MCF 10A (cell line): ENCODE data around the gene SCRT2. TPM values are rescaled to one million over a fixed set of nuclear protein-coding genes. Genes with fewer than 3 reads are reported as not detected.

Experiments
- BruUV-seq: library from RNA; stranded (reverse); fragments of 400-500 nt; replicated peaks from 2 replicates; lab custom pipeline; 2021; lab: Mats Ljungman, UMichigan
- CTCF ChIA-PET: fragments of 300-600 bp; sonication (Branson Sonifier 250); formaldehyde crosslinking; extraction: SDS; loops from one replicate; lab custom pipeline; 2021; ENCODE audit warnings: antibody characterized with exemption, inconsistent platforms; lab: Yijun Ruan, JAX
- POLR2A ChIA-PET: fragments of 300-600, 350-650 bp; sonication (Branson Sonifier 250); formaldehyde crosslinking; extraction: SDS; loops from one replicate; lab custom pipeline; 2020; ENCODE audit warnings: antibody characterized with exemption, inconsistent platforms; lab: Yijun Ruan, JAX
- DNase-seq: peaks from one replicate; pipeline ENCODE4 v3.0.0-alpha.2; 2018; ENCODE audit not compliant: unreplicated experiment
- H3K27ac Mint-ChIP-seq: one replicate; pipeline ENCODE4 v1.8.0; 2022; ENCODE audit warnings: mild to moderate bottlenecking, low read depth, mixed read lengths; ENCODE audit not compliant: unreplicated experiment
- H3K27me3 Mint-ChIP-seq: one replicate; pipeline ENCODE4 v1.8.0; 2022; ENCODE audit warnings: mixed read lengths; ENCODE audit not compliant: insufficient read depth, unreplicated experiment
- H3K36me3 Mint-ChIP-seq: one replicate; pipeline ENCODE4 v1.8.0; 2022; ENCODE audit warnings: mild to moderate bottlenecking, moderate library complexity, mixed read lengths; ENCODE audit not compliant: insufficient read depth, unreplicated experiment
- H3K4me1 Mint-ChIP-seq: one replicate; pipeline ENCODE4 v1.8.0; 2022; ENCODE audit warnings: mixed read lengths; ENCODE audit not compliant: insufficient read depth, unreplicated experiment
- H3K4me3 Mint-ChIP-seq: one replicate; pipeline ENCODE4 v1.8.0; 2022; ENCODE audit warnings: mild to moderate bottlenecking, moderate library complexity, mixed read lengths; ENCODE audit not compliant: unreplicated experiment
- H3K9me3 Mint-ChIP-seq: one replicate; pipeline ENCODE4 v1.8.0; 2022; ENCODE audit warnings: mixed read lengths; ENCODE audit not compliant: unreplicated experiment
- CTCF ChIP-seq: fragments of 200-600 bp; IDR thresholded peaks from one replicate; pipeline ENCODE4 v1.8.0; 2022; ENCODE audit warnings: antibody characterized with exemption, mild to moderate bottlenecking; ENCODE audit not compliant: unreplicated experiment
- intact Hi-C: fragments of 100-400 bp; cut with micrococcal nuclease; formaldehyde crosslinking; loops from 2 replicates; pipeline ENCODE4 v1.14.1; 2022
- total RNA-seq: library from RNA; stranded (reverse); gene quantifications from 2 replicates; pipeline ENCODE4 v1.2.3, GENCODE V29; 2022

SCRT2 gene
- total RNA-seq, 1 experiment from 2014 or later = not detected

- CTCF ChIA-PET = interaction anchor here (0.6 to 1.5 kb wide), 5 partner anchors 26 to 578 kb away, joined by 3 to 5 read pairs (median 4); partner anchors contain the start of gene SRXN1
- Mint-ChIP-seq H3K4me1 (no peaks in the 10 kb centered on the region), H3K9me3 (peaks cover 8% of the 10 kb centered on the region), H3K4me3 (no peak overlapping the region), H3K27ac (no peak overlapping the region), H3K36me3 (no peaks in the 10 kb centered on the region), H3K27me3 (peaks cover 67% of the 10 kb centered on the region)
- DNase-seq = no peak
- no TSS peak for BruUV-seq
- intact Hi-C loops = no loop called here
- POLR2A ChIA-PET = no interaction called here
- TF ChIP-seq CTCF = no peak
Observed at GRCh38 chr20:618980-619379, 56.6 kb downstream of the SCRT2 start.

GRCh38 chr20:617934-618690, 57.5 kb downstream of the SCRT2 start:
- Mint-ChIP-seq H3K27ac (no peak overlapping the region), H3K36me3 (no peaks in the 10 kb centered on the region), H3K27me3 (peaks cover 71% of the 10 kb centered on the region), H3K4me1 (no peaks in the 10 kb centered on the region), H3K4me3 (no peak overlapping the region), H3K9me3 (peaks cover 8% of the 10 kb centered on the region)
- no peak for DNase-seq
- BruUV-seq = no TSS peak
- TF ChIP-seq CTCF = no peak
- intact Hi-C loops = no loop called here
- CTCF ChIA-PET = interaction anchor here (0.6 to 1.5 kb wide), 6 partner anchors 23 to 579 kb away, joined by 3 to 5 read pairs (median 4); no protein-coding TSS in a partner anchor
- POLR2A ChIA-PET = interaction anchor here (0.6 kb wide), 1 partner anchor 69 kb away, joined by 3 read pairs; no protein-coding TSS in a partner anchor

- POLR2A ChIA-PET = no interaction called here
- CTCF ChIA-PET = interaction anchor here (0.6 kb wide), 1 partner anchor 141 kb away, joined by 4 read pairs; no protein-coding TSS in a partner anchor
- H3K36me3 Mint-ChIP-seq = no peaks in the 10 kb centered on the region
- DNase-seq = no peak
- no peak overlapping the region for H3K4me3 Mint-ChIP-seq
- BruUV-seq = no TSS peak
- peaks cover 72% of the 10 kb centered on the region for H3K27me3 Mint-ChIP-seq
- peaks cover 8% of the 10 kb centered on the region for H3K9me3 Mint-ChIP-seq
- intact Hi-C loops = no loop called here
- TF ChIP-seq CTCF = no peak
- no peak overlapping the region for H3K27ac Mint-ChIP-seq
- no peaks in the 10 kb centered on the region for H3K4me1 Mint-ChIP-seq
Observed at GRCh38 chr20:615514-615913, 60.1 kb downstream of the SCRT2 start.

GRCh38 chr20:611843-612185, 63.8 kb downstream of the SCRT2 start:
- no TSS peak for BruUV-seq

More at GRCh38 chr20:611843-612185, 63.8 kb downstream of the SCRT2 start:
- Mint-ChIP-seq H3K9me3 (no peaks in the 10 kb centered on the region), H3K27me3 (peaks cover 37% of the 10 kb centered on the region), H3K4me1 (no peaks in the 10 kb centered on the region), H3K4me3 (no peak overlapping the region), H3K27ac (no peak overlapping the region), H3K36me3 (no peaks in the 10 kb centered on the region)
- TF ChIP-seq CTCF = no peak
- intact Hi-C loops = no loop called here
- ChIA-PET CTCF (interaction anchor here (0.9 to 1.7 kb wide), 4 partner anchors 35 to 345 kb away, joined by 3 to 8 read pairs (median 4); no protein-coding TSS in a partner anchor), POLR2A (interaction anchor here (0.6 kb wide), 1 partner anchor 374 kb away, joined by 3 read pairs; no protein-coding TSS in a partner anchor)
- DNase-seq = no peak
